HUDEP-2 (cell line): ENCODE data around the gene TPGS1.

Source experiments
- DNase-seq, 76 experiments: peaks; one replicate each; lab custom pipeline; 2025; ENCODE audit not compliant: unreplicated experiment in 76 of 76; lab: John Stamatoyannopoulos, UW

The TPGS1 gene

DNA sequence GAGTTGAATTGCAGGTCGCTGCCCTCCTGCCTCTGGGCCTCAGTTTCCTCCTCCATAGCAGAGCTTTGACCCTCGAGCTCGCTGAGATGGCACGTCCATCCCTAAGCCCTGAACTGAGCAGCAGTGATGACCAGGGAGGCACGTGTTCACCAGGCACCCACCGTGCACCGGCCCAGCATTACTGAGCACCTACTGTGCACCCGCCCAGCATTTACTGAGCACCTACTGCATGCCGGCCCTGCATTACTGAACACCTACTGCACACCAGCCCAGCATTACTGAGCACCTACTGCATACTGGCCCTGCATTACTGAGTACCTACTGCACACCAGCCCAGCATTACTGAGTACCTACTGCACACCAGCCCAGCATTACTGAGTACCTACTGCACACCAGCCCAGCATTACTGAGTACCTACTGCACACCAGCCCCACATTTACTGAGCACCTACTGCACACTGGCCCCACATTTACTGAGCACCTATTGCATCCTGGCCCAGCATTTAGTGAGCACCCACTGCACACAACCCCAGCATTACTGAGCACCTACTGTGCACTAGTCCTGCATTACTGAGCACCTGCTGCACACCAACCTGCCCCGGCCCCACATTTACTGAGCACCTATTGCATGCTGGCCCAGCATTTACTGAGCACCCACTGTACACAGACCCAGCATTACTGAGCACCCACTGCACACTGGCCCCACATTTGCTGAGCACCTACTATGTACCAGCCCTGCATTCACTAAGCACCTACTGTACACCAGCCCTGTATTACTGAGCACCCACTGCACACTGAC, 6.3 kb downstream of the TPGS1 start:
- no peak for DNase-seq

DNA sequence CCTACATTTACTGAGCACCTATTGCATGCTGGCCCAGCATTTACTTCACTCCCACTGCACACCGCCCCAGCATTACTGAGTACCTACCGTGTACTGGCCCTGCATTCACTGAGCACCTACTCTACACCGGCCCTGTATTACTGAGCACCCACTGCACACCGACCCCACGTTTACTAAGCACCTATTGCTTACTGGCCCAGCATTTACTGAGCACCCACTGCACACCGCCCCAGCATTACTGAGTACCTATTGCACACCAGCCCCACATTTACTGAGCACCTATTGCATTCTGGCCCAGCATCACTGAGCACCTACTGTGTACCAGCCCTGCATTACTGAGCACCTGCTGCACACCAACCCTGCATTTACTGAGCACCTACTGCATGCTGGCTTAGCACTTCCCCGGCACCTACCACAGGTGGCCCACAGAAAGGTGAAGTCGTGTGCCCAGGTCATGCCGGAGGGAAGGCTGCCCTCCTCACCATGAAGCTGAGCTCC, 6.9 kb downstream of the TPGS1 start:
- no peak for DNase-seq

DNA sequence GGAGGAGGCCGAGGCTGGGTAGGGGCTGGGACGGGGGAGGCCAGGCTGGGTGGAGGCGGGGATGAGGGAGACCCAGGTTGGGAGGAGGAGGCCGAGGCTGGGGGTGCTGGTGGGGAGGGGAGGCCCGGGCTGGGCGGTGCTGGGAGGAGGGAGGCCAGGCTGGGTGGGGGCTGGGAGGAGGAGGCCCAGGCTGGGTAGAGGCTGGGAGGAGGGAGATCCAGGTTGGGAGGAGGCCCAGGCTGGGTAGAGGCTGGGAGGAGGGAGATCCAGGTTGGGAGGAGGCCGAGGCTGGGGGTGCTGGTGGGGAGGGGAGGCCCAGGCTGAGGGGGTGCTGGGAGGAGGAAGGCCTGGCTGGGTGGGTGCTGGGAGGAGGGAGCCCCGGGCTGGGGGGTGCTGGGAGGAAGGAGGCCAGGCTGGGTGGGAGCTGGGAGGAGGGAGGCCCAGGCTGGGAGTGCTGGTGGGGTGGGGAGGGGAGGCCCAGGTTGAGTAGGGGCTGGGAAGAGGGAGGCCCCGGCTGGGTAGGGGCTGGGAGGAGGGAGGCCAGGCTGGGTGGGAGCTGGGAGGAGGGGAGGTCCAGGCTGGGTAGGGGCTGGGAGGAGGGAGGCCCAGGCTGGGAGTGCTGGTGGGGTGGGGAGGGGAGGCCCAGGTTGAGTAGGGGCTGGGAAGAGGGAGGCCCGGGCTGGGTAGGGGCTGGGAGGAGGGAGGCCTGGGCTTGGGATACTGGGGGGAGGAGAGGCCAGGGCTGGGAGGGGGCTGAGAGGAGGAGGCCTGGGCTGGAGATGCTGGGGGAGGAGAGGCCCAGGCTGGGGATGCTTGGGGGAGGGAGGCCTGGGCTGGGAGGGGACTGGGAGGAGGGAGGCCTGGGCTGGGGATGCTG, 10.7 kb downstream of the TPGS1 start:
- DNase-seq = peak in 12 of 76 experiments; percentile 23 to 71 (median 39)

DNA sequence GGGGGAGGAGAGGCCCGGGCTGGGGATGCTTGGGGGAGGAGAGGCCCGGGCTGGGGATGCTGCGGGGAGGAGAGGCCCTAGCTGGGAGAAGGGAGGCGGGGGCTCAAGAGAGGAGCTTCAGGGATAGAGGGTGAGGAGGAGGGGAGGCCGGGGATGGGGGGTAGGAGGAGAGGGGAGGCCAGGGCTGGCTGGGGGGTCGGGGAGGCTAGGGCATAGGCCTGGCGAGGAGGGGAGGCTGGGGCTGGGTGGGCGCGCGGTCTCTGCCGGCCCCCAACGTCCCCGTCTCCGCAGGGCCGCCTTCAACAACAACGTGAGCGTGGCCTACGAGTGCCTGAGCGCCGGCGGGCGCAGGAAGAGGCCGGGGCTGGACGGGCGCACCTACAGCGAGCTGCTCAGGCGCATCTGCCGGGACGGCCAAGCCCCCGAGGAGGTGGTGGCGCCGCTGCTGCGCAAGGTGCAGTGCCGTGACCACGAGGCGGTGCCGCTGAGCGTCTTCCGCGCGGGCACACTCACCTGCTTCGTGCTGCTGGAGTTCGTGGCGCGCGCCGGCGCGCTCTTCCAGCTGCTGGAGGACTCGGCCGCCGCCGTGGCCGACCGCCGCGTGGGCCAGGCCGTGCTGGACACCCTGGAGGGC, 11.4 kb downstream of the TPGS1 start:
- DNase-seq = no peak

DNA sequence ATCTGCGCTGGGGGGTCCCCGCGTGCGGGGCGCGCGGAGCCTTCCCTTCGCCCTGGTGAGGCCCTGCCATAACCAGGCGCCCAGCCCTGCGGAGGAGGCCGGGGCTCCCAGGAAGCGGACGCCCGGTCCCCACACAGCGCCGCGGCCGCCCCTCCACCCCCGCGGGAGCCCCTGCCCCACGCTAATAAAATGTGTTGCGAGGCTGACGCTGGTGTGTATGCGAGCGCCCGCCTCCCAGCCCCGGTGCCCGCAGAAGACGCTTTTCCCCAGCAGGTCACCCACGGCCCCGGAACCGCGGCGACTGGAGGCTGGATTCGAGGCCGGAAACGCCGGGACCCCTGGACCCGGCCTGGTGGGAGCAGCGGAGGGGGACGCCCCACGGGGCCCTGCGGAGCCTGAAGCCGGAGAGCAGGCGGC, 12.2 kb downstream of the TPGS1 start:
- DNase-seq = no peak

DNA sequence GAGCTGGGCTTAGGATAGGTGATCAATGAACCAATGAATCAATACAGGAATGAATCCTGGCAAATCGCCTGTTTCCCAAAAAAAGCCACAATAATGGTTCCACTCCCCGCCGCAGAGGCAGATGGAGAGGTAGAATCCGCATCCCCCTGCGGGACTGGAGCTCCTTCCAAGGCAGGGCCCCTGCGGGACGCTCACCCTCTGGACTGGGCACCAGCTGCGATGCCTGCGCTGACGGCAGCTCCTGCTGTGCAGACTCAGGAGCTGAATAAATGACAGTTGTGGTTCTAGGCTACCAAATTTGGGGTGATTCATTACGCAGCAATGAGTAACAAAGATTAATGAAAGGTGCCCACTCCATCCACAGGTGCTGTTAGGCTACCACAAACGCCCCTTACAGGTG, 15.4 kb downstream of the TPGS1 start:
- DNase-seq = no peak

DNA sequence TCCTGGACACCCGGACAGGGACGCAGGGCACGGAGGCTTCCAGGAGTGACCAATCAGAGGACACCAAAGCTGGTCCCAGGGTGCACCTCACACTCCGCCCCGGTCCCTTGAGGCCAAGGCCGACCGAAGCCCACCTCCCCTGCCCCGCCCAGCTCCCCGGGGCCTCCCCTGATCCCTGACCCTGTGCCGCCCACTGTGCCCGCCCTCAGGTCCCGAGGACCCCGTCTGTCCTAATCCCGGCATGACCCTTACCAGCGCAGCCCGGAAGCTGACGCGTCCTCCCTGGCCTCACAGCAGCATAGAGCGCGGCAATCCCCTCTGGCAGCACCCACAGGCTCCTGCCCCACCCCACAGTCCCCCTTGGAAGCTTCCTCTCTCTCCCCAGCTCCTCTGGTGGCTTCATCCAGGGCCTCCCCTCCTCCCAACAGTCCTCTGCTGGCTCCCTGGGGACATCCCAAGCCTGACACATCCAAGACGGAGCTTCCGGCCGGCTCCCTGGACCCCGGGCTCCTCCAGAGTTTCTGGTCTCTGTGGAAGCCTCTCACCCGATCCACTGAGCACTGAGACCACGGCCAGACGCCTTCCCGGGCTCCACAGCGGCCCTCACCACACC, 16.9 kb downstream of the TPGS1 start:
- no peak for DNase-seq

DNA sequence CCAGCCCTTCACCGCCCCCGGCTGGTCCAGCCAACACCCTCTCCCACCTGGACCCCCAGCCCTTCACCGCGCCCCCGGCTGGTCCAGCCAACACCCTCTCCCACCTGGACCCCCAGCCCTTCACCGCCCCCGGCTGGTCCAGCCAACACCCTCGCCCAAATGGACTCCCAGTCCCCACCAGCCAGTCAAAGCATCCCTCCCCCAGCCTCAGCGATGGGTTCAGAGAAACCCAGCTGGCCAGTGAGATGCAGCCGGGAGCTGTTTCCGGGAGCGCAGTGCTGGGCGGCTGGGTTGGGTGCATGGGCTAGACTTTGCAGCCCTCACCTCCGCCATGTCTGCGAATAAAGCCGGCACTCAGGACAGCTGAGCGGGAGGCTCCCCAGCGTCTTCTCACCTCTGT, 17.7 kb downstream of the TPGS1 start:
- no peak for DNase-seq

DNA sequence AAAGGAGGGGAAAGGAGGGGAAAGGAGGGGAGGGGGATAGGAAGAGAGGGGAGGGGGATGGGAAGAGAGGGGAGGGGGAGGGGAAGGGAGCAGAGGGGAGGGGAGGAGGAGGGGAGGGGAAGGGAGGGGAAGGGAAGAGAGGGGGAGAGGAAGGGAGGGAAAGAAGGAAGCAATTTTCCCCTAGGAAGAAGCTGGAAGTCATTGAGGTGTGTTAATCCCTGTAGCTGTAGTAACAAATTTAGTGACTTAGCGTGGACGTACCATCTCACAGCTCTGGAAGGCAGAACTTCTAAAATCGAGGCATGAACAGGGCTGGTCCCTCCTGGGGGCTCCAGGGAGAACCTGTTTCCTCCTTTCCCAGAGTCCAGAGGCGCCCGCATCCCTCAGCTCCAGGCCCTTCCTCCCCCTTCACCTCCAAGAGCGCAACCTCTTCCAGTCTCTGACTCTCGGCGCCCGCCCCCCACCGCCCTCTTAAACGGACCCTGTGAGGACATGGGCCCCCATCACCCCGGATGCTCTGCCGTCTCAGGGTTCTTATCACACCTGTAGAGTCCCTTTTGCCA, 18.6 kb downstream of the TPGS1 start:
- DNase-seq = no peak

DNA sequence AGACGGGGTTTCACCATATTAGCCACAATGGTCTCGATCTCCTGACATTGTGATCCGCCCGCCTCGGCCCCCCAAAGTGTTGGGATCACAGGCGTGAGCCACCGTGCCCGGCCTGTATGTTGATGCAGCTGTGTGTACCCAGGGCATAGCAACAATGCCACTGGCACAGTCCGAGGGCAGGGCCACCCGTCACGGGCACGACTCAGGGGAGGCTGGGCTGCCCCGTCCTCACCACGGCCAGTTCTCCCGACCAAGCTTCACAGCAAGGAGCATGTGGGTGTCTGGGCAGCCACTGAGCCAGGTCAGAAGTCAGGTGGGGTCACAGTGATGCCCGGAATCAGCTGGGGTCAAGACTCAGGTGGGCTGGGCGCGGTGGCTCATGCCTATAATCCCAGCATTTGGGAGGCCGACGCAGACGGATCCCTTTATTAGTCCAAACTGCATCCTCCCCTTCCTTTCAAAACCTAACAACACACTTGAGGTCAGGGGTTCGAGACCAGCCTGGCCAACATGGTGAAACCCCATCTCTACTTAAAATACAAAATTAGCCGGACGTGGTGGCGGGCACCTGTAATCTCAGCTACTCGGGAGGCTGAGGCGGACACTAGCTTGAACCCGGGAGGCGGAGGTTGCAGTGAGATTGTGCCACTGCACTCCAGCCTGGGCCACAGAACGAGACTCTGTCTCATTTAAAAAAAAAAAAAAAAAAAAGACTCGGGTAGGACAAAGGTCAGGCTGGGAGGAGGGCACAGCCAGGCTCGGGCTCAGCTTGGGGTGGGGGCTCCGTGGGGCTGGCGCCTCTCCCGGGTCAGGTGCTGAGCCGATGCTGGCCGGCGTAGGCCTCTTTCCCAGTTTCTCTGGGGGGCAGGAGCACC, 23.1 kb downstream of the TPGS1 start:
- DNase-seq = no peak

DNA sequence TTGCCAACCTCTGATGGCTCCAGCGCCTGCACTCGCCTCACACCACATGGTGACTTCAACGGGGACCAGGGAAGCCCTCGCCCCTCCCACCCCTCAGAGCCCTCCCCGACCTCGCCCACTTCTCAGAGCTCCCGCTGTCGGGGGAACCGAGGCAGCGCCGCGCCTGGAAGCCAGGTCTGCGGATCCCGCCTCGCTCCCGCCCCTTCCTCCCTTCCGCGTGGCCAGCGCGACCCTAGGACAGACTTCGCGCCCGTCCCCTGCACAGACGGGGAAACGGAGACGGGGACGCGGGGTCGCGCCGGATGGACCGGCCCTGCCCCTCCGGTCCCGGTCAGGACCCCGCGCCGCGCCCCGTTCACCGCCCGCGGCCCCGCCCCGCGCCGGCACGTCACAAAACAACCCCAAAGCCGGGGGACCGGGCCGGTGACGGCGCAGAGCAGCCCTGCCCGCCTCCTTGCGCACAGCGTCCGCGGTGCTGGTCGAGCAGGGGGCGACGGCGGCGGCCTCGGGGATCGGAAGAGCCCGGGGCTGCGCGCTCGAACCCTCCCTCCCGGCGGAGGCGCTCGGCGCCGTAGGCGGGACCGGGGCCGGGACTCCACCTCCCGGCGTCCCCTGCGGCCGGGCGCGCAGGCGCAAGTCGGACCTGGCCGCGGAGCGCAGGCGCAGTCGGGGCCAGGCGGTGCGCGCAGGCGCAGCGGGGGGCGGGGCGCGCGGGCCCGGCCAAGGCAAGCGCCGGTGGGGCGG, 23.9 kb downstream of the TPGS1 start:
- DNase-seq = peak in 70 of 76 experiments; percentile 40 to 97 (median 82)

DNA sequence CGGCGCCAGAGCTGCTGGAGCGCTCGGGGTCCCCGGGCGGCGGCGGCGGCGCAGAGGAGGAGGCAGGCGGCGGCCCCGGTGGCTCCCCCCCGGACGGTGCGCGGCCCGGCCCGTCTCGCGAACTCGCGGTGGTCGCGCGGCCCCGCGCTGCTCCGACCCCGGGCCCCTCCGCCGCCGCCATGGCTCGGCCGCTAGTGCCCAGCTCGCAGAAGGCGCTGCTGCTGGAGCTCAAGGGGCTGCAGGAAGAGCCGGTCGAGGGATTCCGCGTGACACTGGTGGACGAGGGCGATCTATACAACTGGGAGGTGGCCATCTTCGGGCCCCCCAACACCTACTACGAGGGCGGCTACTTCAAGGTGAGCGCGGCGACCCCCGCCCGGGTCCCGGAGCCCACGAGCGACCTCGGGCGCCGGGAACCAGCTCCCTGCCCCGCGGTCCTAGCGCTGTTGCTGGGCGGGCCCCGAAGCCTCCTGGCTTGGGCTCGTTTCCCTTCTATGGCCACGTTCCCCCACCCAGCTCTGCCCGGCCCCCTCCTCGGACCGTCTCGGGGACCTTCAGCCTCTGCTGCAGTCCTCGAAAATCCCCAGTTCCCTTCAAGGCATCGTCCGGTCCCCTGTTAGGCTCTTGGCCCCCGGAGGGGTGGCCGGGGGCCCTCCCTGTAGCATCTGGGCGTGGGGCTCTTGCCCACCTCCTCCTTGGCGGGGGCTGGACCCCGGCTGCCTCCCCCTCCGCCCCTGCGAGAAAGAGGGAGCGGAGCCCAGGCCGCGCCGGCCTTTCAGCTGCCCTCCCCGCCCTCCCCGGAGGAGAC, 24.7 kb downstream of the TPGS1 start, which contains the start of gene CDC34:
Gene CDC34 (plus strand): TSS at position 8 of the 808 bp plus-strand sequence. CDS start 172 bp downstream, at position 180.
- peak in 4 of 76 experiments; percentile 48 to 78 (median 58) for DNase-seq

DNA sequence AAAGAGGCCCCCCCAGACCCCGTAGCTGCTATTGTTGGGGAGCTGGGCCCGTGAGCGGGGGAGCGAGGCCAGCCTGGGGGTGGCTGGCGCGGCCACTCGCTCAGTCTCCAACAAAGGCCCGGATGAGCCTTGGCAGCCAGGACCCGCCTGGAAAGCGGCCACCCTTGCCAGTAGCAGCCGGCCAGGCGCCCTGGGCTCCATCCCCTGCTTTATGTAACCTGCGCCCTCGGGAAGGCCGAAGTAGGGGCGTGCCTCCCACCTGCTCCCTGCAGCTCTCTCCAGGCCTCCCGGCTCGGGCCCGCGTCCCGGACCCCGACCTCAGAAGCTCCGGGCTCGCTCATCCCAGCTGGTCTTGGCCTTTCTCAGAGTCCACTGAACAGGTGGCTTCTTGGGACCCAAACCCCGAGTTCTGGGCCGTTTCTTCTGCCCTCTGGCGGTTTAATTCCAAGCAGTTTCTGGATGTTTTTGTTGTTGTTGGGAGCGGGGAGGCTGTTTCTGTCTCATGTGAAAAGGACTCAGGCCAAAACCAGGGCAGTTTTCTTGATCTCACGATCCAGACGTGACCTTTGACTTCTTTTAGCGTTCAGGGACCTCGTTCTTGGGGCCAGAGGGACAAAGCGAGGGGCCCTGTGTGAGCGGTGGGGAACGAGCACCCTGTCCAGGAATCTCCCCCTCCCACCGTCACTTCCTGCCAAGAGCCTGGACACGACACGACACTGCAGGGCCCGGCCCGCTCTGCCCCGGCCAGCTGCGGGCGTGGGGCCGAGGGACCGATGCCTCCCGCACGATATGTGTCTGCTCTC, 25.5 kb downstream of the TPGS1 start:
- peak in 57 of 76 experiments; percentile 6 to 85 (median 56) for DNase-seq

DNA sequence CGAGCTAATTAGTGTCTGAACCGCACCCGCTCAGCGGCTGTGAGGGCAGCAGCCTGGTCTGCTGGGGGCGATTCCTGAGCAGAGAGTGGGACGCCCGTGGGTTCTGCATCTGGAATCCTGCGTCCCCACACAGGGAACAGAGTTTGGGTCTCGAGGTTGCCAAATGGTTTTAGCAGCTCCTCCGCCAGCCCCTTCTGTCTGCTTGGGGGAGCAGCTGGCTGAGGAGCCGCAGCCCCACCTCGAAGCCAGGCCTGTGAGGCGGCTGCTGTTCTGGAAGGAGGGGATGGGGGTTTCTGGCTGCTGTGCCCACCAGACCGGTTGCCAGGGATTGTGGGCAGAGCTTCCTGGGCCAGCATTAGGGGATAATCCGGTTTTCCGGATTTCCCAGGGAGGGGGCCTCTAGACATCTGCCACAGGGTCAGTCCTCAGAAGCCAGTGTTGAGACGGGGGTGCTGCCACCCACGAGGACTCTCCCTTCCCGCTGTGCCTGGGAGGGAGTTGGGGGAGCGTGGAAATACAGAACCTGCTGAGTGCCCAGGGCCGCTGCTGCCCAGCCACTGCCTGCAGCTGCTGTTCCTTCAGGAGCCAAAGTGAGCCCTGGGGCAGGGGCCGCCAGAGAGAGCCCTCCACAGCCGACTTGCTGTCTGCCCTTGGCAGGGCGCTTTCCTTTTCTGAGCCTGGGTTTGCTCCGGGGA, 26.2 kb downstream of the TPGS1 start:
- no peak for DNase-seq

DNA sequence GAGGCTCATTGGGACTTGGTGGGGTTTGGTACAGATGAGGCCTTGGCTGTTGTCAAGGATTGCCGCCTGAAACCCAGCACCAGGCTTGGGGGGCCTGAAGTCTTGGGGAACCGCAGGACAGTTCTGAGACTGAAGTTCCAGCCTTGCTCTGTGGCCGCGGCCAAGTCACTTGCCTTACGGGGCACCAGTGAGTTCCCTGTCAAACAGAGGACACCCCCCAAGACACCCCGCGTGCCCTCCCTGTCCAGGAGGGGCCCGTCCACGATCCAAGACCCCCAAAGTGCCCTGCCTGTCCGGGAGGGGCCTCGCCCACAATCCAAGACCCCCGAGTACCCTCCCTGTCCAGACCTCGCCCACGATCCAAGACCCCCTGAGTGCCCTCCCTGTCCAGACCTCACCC, 26.8 kb downstream of the TPGS1 start:
- DNase-seq = peak in 6 of 76 experiments; percentile 15 to 23 (median 20)
